ENCODE measurements around the gene TWF1. TPM values are rescaled to one million over a fixed set of nuclear protein-coding genes. Genes with fewer than 3 reads are reported as not detected.
"Not testable (repeated sequence)": the region's sequence is repeated elsewhere in the genome, so short reads cannot be mapped to it uniquely, and the experiment has no call there.

TWF1 gene
- polyA plus RNA-seq, 2 donors = 73.1 to 120 TPM

- H3K27ac ChIP-seq (ENCODE audit: low read depth in 2 of 2, low read length in 1 of 2) = no peak overlapping the region
- H3K9me3 ChIP-seq (ENCODE audit: control insufficient read depth in 2 of 2, insufficient read depth in 1 of 2, low read depth in 1 of 2, low read length in 1 of 2) = no peaks in the 10 kb centered on the region
- H3K27me3 ChIP-seq (ENCODE audit: control insufficient read depth in 1 of 2, insufficient read depth in 2 of 2, low read length in 2 of 2) = no peaks in the 10 kb centered on the region
- H3K4me3 ChIP-seq (ENCODE audit: low read depth in 1 of 2, low read length in 2 of 2) = no peak overlapping the region
- H3K36me3 ChIP-seq (ENCODE audit: control insufficient read depth in 2 of 2, insufficient read depth in 2 of 2, low read length in 1 of 2) = peaks cover 0 to 6% of the 10 kb centered on the region in 2 donors
- no peaks in the 10 kb centered on the region for H3K4me1 ChIP-seq (ENCODE audit: control insufficient read depth in 2 of 2, insufficient read depth in 2 of 2, low read length in 1 of 2)
Observed at GRCh38 chr12:43766291-43766690, 39.8 kb downstream of the TWF1 start.

DNA sequence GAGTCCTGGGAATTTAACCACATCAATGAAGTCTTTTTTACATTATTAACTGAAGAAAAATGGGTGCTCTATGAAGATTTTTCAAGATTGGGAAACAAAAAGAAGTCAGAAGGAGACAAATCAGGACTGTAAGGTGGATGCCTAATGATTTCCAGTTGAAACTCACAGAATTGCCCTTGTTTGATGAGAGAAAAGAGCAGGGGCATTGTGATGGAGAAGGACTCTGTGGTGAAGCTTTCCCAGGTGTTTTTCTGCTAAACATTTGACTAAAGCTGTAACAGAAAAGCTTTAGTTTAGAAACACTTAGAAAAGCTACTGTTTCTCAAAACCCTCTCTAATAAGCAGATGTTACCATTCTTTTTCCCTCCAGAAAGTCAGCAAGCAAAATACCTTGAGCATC is 41.6 kb downstream of the TWF1 start:
- no peak overlapping the region for H3K27ac ChIP-seq (ENCODE audit: low read depth in 2 of 2, low read length in 1 of 2)
- H3K4me1 ChIP-seq (ENCODE audit: control insufficient read depth in 2 of 2, insufficient read depth in 2 of 2, low read length in 1 of 2) = peaks cover 3 to 8% of the 10 kb centered on the region in 2 donors
- no peak overlapping the region for H3K4me3 ChIP-seq (ENCODE audit: low read depth in 1 of 2, low read length in 2 of 2)
- H3K36me3 ChIP-seq (ENCODE audit: control insufficient read depth in 2 of 2, insufficient read depth in 2 of 2, low read length in 1 of 2) = peaks cover 0 to 6% of the 10 kb centered on the region in 2 donors
- H3K9me3 ChIP-seq (ENCODE audit: control insufficient read depth in 2 of 2, insufficient read depth in 1 of 2, low read depth in 1 of 2, low read length in 1 of 2) = no peaks in the 10 kb centered on the region
- no peaks in the 10 kb centered on the region for H3K27me3 ChIP-seq (ENCODE audit: control insufficient read depth in 1 of 2, insufficient read depth in 2 of 2, low read length in 2 of 2)

DNA sequence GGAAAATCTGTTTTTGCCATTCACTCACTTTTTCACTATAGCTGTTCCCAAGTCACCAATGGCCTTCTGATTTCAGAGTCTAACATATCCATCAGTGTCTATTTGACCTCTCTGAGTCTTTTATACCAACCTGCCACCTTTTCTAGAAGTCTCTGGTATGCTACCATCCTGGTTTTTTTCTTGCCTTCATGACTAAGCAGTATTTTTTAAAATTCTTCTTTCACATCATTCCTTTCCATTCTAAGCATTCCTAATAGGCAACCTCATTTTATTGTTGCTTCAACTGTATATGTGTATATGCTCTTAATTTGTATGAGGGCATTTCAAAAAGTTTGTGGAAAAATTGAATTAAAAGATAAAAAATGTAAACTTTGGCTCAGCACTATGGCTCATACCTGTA is 42.3 kb downstream of the TWF1 start:
- no peaks in the 10 kb centered on the region for H3K9me3 ChIP-seq (ENCODE audit: control insufficient read depth in 2 of 2, insufficient read depth in 1 of 2, low read depth in 1 of 2, low read length in 1 of 2)
- no peaks in the 10 kb centered on the region for H3K27me3 ChIP-seq (ENCODE audit: control insufficient read depth in 1 of 2, insufficient read depth in 2 of 2, low read length in 2 of 2)
- H3K4me1 ChIP-seq (ENCODE audit: control insufficient read depth in 2 of 2, insufficient read depth in 2 of 2, low read length in 1 of 2) = peaks cover 3 to 8% of the 10 kb centered on the region in 2 donors
- peaks cover 0 to 2% of the 10 kb centered on the region in 2 donors for H3K36me3 ChIP-seq (ENCODE audit: control insufficient read depth in 2 of 2, insufficient read depth in 2 of 2, low read length in 1 of 2)
- H3K27ac ChIP-seq (ENCODE audit: low read depth in 2 of 2, low read length in 1 of 2) = no peak overlapping the region
- no peak overlapping the region for H3K4me3 ChIP-seq (ENCODE audit: low read depth in 1 of 2, low read length in 2 of 2)

- H3K4me3 ChIP-seq (ENCODE audit: low read depth in 1 of 2, low read length in 2 of 2) = peak overlapping the region in 1 of 2 donors; percentile 38
- peaks cover 3 to 10% of the 10 kb centered on the region in 2 donors for H3K4me1 ChIP-seq (ENCODE audit: control insufficient read depth in 2 of 2, insufficient read depth in 2 of 2, low read length in 1 of 2)
- no peaks in the 10 kb centered on the region for H3K9me3 ChIP-seq (ENCODE audit: control insufficient read depth in 2 of 2, insufficient read depth in 1 of 2, low read depth in 1 of 2, low read length in 1 of 2)
- H3K36me3 ChIP-seq (ENCODE audit: control insufficient read depth in 2 of 2, insufficient read depth in 2 of 2, low read length in 1 of 2) = no peaks in the 10 kb centered on the region
- no peaks in the 10 kb centered on the region for H3K27me3 ChIP-seq (ENCODE audit: control insufficient read depth in 1 of 2, insufficient read depth in 2 of 2, low read length in 2 of 2)
- H3K27ac ChIP-seq (ENCODE audit: low read depth in 2 of 2, low read length in 1 of 2) = no peak overlapping the region
Observed at GRCh38 chr12:43762596-43762995, 43.5 kb downstream of the TWF1 start.

DNA sequence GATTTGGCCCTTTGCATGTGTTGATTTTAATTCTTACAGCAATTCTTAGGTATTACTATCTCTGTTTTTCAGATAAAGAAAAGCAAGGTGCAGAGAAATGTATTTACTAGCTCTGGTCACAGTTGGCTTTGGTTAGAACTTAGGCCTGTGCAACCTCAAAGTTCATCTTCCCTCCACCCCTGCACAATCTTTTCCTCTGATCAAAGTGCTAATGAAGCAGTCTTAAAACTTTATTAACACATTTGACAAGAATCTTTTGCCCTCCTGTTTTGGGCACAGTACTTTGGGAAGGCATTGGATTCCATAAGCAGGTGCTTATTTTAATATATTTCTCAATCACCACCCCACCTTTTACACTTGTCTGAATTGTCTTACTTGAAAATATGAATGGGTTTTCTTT is 44.6 kb downstream of the TWF1 start:
- Histone ChIP-seq H3K4me1 (ENCODE audit: control insufficient read depth in 2 of 2, insufficient read depth in 2 of 2, low read length in 1 of 2) (peaks cover 3 to 11% of the 10 kb centered on the region in 2 donors), H3K4me3 (ENCODE audit: low read depth in 1 of 2, low read length in 2 of 2) (peak overlapping the region in 1 of 2 donors; percentile 86), H3K36me3 (ENCODE audit: control insufficient read depth in 2 of 2, insufficient read depth in 2 of 2, low read length in 1 of 2) (no peaks in the 10 kb centered on the region), H3K27ac (ENCODE audit: low read depth in 2 of 2, low read length in 1 of 2) (peak overlapping the region in 1 of 2 donors; percentile 49), H3K9me3 (ENCODE audit: control insufficient read depth in 2 of 2, insufficient read depth in 1 of 2, low read depth in 1 of 2, low read length in 1 of 2) (no peaks in the 10 kb centered on the region), H3K27me3 (ENCODE audit: control insufficient read depth in 1 of 2, insufficient read depth in 2 of 2, low read length in 2 of 2) (no peaks in the 10 kb centered on the region)

DNA sequence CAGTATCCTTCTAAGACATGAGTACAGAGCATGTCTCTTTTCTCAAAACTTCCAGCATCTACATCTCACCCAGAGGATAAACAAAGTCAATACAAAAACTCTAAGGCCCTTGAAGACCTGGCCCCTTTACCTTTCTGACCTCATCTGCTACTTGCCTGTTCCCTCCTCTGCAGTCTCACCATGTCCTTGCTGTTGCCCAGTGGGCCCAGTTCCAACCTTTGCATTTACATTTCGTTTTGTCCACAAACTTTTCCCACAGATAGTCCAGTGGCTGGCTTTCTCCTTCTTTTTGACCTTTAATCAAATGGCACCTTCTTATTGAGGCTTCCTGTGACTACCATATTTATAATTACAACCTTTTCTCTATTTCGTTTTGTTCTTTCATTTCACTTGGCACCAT is 45.7 kb downstream of the TWF1 start:
- Histone ChIP-seq H3K36me3 (ENCODE audit: control insufficient read depth in 2 of 2, insufficient read depth in 2 of 2, low read length in 1 of 2) (no peaks in the 10 kb centered on the region), H3K4me1 (ENCODE audit: control insufficient read depth in 2 of 2, insufficient read depth in 2 of 2, low read length in 1 of 2) (peaks cover 3 to 11% of the 10 kb centered on the region in 2 donors), H3K4me3 (ENCODE audit: low read depth in 1 of 2, low read length in 2 of 2) (peak overlapping the region; percentile 74 to 86), H3K27ac (ENCODE audit: low read depth in 2 of 2, low read length in 1 of 2) (peak overlapping the region in 1 of 2 donors; percentile 37), H3K9me3 (ENCODE audit: control insufficient read depth in 2 of 2, insufficient read depth in 1 of 2, low read depth in 1 of 2, low read length in 1 of 2) (no peaks in the 10 kb centered on the region), H3K27me3 (ENCODE audit: control insufficient read depth in 1 of 2, insufficient read depth in 2 of 2, low read length in 2 of 2) (no peaks in the 10 kb centered on the region)
- 59 to 74% methylated on average over 2 of the region's 2 CpGs for WGBS, 2 donors

DNA sequence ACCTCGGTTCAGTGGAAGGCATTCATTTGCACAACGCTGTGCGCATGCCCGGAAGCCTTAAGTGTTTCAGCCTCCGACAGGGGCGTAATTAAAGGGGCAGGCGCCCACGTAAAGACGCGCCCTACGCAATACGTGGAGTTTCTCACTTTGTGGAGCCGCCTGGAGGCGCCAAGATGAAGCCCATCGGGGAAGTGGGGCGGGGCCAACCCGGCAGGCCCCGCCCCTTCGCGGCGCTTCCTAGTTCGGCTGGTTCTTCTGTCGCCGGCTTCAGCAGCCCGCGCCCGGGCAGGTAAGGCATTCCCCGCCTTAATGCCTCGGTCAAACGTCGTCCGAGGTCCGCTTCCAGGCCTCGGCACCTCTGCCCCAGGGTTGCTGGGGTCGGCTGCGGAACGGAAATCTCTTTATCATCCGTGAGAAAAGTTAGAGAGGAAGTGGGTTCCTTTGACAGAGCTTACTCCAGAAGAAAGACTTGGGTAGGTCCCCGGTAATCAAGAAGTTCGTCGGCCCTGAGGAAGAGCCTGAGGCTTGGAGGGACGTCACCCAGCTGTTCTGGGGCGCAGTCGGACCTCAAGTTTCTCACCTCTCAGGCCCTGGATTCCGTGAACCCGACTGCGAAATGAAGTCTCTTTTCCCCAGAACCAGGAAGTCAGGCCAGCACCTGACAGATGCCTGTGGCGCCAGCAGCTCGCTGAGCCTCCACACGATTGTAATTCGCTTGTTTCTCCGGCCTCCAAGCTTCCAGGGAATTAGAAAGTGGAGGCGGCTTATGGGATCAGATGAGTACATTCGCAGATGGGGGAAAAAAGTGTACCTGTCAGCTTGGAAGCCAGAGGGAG is 47.2 kb downstream of the TWF1 start, which contains the start of the genes IRAK4 and PUS7L:
TSS of gene IRAK4 (plus strand) at position 224 of the 836 bp plus-strand sequence. CDS start 9,161 bp downstream, outside the sequence.
TSS of gene PUS7L (minus strand) at position 63 of the 836 bp plus-strand sequence. CDS start 3,545 bp downstream, outside the sequence.
- 0 to 1% methylated on average over 54 of the region's 54 CpGs for WGBS, 2 donors
- Histone ChIP-seq H3K4me1 (ENCODE audit: control insufficient read depth in 2 of 2, insufficient read depth in 2 of 2, low read length in 1 of 2) (peaks cover 3 to 11% of the 10 kb centered on the region in 2 donors), H3K27me3 (ENCODE audit: control insufficient read depth in 1 of 2, insufficient read depth in 2 of 2, low read length in 2 of 2) (no peaks in the 10 kb centered on the region), H3K36me3 (ENCODE audit: control insufficient read depth in 2 of 2, insufficient read depth in 2 of 2, low read length in 1 of 2) (no peaks in the 10 kb centered on the region), H3K27ac (ENCODE audit: low read depth in 2 of 2, low read length in 1 of 2) (peak within 1 kb of the TSS; percentile 95 to 99), H3K4me3 (ENCODE audit: low read depth in 1 of 2, low read length in 2 of 2) (peak within 1 kb of the TSS; percentile 74 to 86), H3K9me3 (ENCODE audit: control insufficient read depth in 2 of 2, insufficient read depth in 1 of 2, low read depth in 1 of 2, low read length in 1 of 2) (no peaks in the 10 kb centered on the region)

GRCh38 chr12:43758247-43758727 is 47.8 kb downstream of the TWF1 start:
- Histone ChIP-seq H3K9me3 (ENCODE audit: control insufficient read depth in 2 of 2, insufficient read depth in 1 of 2, low read depth in 1 of 2, low read length in 1 of 2) (no peaks in the 10 kb centered on the region), H3K27ac (ENCODE audit: low read depth in 2 of 2, low read length in 1 of 2) (peak overlapping the region; percentile 95 to 99), H3K4me1 (ENCODE audit: control insufficient read depth in 2 of 2, insufficient read depth in 2 of 2, low read length in 1 of 2) (peaks cover 3 to 11% of the 10 kb centered on the region in 2 donors), H3K4me3 (ENCODE audit: low read depth in 1 of 2, low read length in 2 of 2) (peak overlapping the region; percentile 74 to 86), H3K27me3 (ENCODE audit: control insufficient read depth in 1 of 2, insufficient read depth in 2 of 2, low read length in 2 of 2) (no peaks in the 10 kb centered on the region), H3K36me3 (ENCODE audit: control insufficient read depth in 2 of 2, insufficient read depth in 2 of 2, low read length in 1 of 2) (no peaks in the 10 kb centered on the region)
- WGBS, 2 donors = 0 to 3% methylated on average over 18 of the region's 18 CpGs

GRCh38 chr12:43754015-43754414 is 52.1 kb downstream of the TWF1 start:
- 94 to 96% methylated on average over 3 of the region's 3 CpGs for WGBS, 2 donors
- Histone ChIP-seq H3K9me3 (ENCODE audit: control insufficient read depth in 2 of 2, insufficient read depth in 1 of 2, low read depth in 1 of 2, low read length in 1 of 2) (no peaks in the 10 kb centered on the region), H3K27ac (ENCODE audit: low read depth in 2 of 2, low read length in 1 of 2) (no peak overlapping the region), H3K27me3 (ENCODE audit: control insufficient read depth in 1 of 2, insufficient read depth in 2 of 2, low read length in 2 of 2) (no peaks in the 10 kb centered on the region), H3K4me1 (ENCODE audit: control insufficient read depth in 2 of 2, insufficient read depth in 2 of 2, low read length in 1 of 2) (peaks cover 0 to 3% of the 10 kb centered on the region in 2 donors), H3K4me3 (ENCODE audit: low read depth in 1 of 2, low read length in 2 of 2) (no peak overlapping the region), H3K36me3 (ENCODE audit: control insufficient read depth in 2 of 2, insufficient read depth in 2 of 2, low read length in 1 of 2) (no peaks in the 10 kb centered on the region)

GRCh38 chr12:43751360-43751759 is 54.8 kb downstream of the TWF1 start:
- not testable (repeated sequence) for H3K4me1 ChIP-seq (ENCODE audit: control insufficient read depth in 2 of 2, insufficient read depth in 2 of 2, low read length in 1 of 2); H3K36me3 ChIP-seq (ENCODE audit: control insufficient read depth in 2 of 2, insufficient read depth in 2 of 2, low read length in 1 of 2); H3K27ac ChIP-seq (ENCODE audit: low read depth in 2 of 2, low read length in 1 of 2); H3K4me3 ChIP-seq (ENCODE audit: low read depth in 1 of 2, low read length in 2 of 2); H3K9me3 ChIP-seq (ENCODE audit: control insufficient read depth in 2 of 2, insufficient read depth in 1 of 2, low read depth in 1 of 2, low read length in 1 of 2); H3K27me3 ChIP-seq (ENCODE audit: control insufficient read depth in 1 of 2, insufficient read depth in 2 of 2, low read length in 2 of 2)
- 96 to 100% methylated on average over 4 to 5 of the region's 6 CpGs for WGBS, 2 donors
